GM20000 (cell line): Measurements from ENCODE around the gene CREB5.
"Not testable (repeated sequence)": the region's sequence is repeated elsewhere in the genome, so short reads cannot be mapped to it uniquely, and the experiment has no call there.

Experiments
- DNase-seq: peaks from one replicate; pipeline ENCODE4 v3.0.0; 2012; ENCODE audit warnings: low spot score
- CTCF ChIP-seq: IDR thresholded peaks from 2 replicates; pipeline ENCODE4 v1.5.1; 2012; ENCODE audit warnings: mild to moderate bottlenecking, control low read depth; ENCODE audit errors: extremely low read depth, missing control alignments

CREB5 gene

GRCh38 chr7:28785041-28785995, 373.0 kb downstream of the CREB5 start:
- no peak for TF ChIP-seq CTCF
- DNase-seq, result no peak

GRCh38 chr7:28786156-28786555, 373.8 kb downstream of the CREB5 start:
- not testable (repeated sequence) for DNase-seq

GRCh38 chr7:28787106-28787505, 374.8 kb downstream of the CREB5 start:
- TF ChIP-seq CTCF, result no peak
- DNase-seq, result no peak

- no peak for TF ChIP-seq CTCF
- DNase-seq, result no peak
Measured at GRCh38 chr7:28790467-28790866, 378.1 kb downstream of the CREB5 start.

- DNase-seq, result peak; percentile 19
- TF ChIP-seq CTCF, result no peak
Measured at GRCh38 chr7:28792858-28793257, 380.5 kb downstream of the CREB5 start.

GRCh38 chr7:28793381-28794085, 381.2 kb downstream of the CREB5 start:
- no peak for TF ChIP-seq CTCF
- DNase-seq, result no peak

- no peak for DNase-seq
- TF ChIP-seq CTCF, result no peak
Measured at GRCh38 chr7:28798274-28798673, 386.0 kb downstream of the CREB5 start.
